Gastroesophageal sphincter (tissue), 4 donors: ENCODE results near the gene AP3M1. TPM values are rescaled to one million over a fixed set of nuclear protein-coding genes. Genes with fewer than 3 reads are reported as not detected.

Experiments
- ATAC-seq: fragments of 150-250 bp; one replicate; pipeline ENCODE4 v1.9.1; 2016; ENCODE audit warnings: mild to moderate bottlenecking, moderate library complexity
- H3K27ac ChIP-seq, 4 donors: fragments of 200-600 bp; sonication (generic) in 3 of 4; 1 replicate in 3 of 4; 2 replicates in 1 of 4; pipeline ENCODE4 v1.5.1; 2016 to 2019
- H3K27me3 ChIP-seq: fragments of 200-600 bp; sonication (generic); one replicate; pipeline ENCODE4 v1.5.1; 2019
- H3K36me3 ChIP-seq, 2 donors: fragments of 200-600 bp; sonication (generic); one replicate each; pipeline ENCODE4 v1.5.1; 2019; ENCODE audit warnings: control low read depth in 1 of 2
- H3K4me1 ChIP-seq, 3 donors: fragments of 200-600 bp; sonication (generic); 1 replicate in 2 of 3; 2 replicates in 1 of 3; pipeline ENCODE4 v1.5.1; 2016 to 2019; ENCODE audit warnings: control low read depth in 2 of 3
- H3K4me3 ChIP-seq, 2 donors: fragments of 200-600 bp; sonication (generic); one replicate each; pipeline ENCODE4 v1.5.1; 2019; ENCODE audit warnings: mild to moderate bottlenecking in 1 of 2, moderate library complexity in 1 of 2
- H3K9me3 ChIP-seq, 3 donors: fragments of 200-600 bp; sonication (generic); one replicate each; pipeline ENCODE4 v1.5.1; 2017 to 2019; ENCODE audit warnings: control low read depth in 2 of 3
- CTCF ChIP-seq, 4 experiments: fragments of 200-600 bp in 2 of 4; fragments of 450-650 bp in 2 of 4; sonication (generic) in 1 of 4; IDR thresholded peaks; one replicate each; pipeline ENCODE4 v1.5.1; 2017 to 2019; ENCODE audit warnings: antibody characterized with exemption in 4 of 4, mild to moderate bottlenecking in 2 of 4, moderate library complexity in 2 of 4
- EP300 ChIP-seq: sonication (generic); formaldehyde crosslinking; IDR thresholded peaks from one replicate; pipeline ENCODE4 v1.6.1; 2017; ENCODE audit warnings: antibody characterized with exemption, mild to moderate bottlenecking
- POLR2A ChIP-seq, 2 donors: fragments of 450-650 bp; IDR thresholded peaks; one replicate each; pipeline ENCODE4 v1.6.1; 2017; ENCODE audit warnings: antibody characterized with exemption in 2 of 2, mild to moderate bottlenecking in 2 of 2, moderate library complexity in 1 of 2
- POLR2AphosphoS5 ChIP-seq: sonication (generic); formaldehyde crosslinking; IDR thresholded peaks from one replicate; pipeline ENCODE4 v1.6.1; 2017; ENCODE audit warnings: antibody characterized with exemption
- WGBS, 2 donors: methylation state at CpG; one replicate each; pipeline ENCODE4 v1.1.5; 2018; ENCODE audit warnings: low coverage in 1 of 2; 5-methylcytosine and 5-hydroxymethylcytosine counted together
- total RNA-seq, 4 donors: library from RNA; depleted of rRNA; stranded (reverse); fragments of >200 nt; gene quantifications; one replicate each; pipeline ENCODE4 v1.1.0, GENCODE V29; 2016

Gene AP3M1
- total RNA-seq, 4 donors from 2014 or later = 29.4 to 41.7 (median 31.7) TPM

DNA sequence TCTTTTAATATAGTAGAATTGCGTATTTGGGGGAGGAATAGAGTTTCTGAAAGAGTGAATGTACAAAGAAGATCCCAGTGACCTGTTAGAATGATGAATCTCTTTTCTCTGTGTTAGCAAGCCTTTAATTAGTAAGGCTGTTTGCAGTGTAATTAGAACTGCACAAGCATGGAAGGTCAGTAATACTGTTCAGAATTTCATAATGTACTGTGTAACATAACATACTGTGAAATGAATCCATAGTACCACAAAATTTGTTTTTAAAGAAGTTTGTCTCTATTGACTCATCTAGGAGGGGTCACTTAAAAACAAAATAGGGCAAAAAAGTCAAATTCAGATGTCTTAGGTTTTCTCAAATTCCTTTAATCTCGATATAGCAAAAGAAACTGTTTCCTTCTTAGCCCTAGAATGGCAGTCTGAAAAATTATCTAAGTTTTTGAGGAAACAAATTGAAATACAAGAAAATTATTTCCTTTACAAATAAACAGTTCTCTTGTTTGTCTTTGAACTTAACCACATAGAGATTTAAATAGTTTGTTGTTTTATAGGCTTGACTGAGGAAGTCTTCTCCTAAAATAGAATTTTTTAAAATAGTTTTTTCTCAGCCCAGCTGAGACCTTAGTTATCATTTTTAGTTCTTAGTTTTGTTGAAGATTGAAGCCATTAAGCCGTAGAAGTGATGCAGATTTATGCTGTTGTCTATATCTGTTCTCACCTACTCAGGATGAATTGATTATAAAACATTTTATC is 12.9 kb upstream of the AP3M1 start:
- TF ChIP-seq EP300 (no peak), POLR2A (IDR thresholded peaks at IDR 0.05) (no peak), POLR2AphosphoS5 (no peak), CTCF (IDR thresholded peaks at IDR 0.05) (no peak)
- Histone ChIP-seq H3K36me3 (no peaks in the 10 kb centered on the region), H3K27me3 (no peaks in the 10 kb centered on the region), H3K4me3 (no peak overlapping the region), H3K9me3 (no peaks in the 10 kb centered on the region), H3K27ac (no peak overlapping the region), H3K4me1 (no peaks in the 10 kb centered on the region)
- no peak for ATAC-seq
- 75 to 85% methylated on average over 2 to 3 of the region's 3 CpGs for WGBS, 2 donors

DNA sequence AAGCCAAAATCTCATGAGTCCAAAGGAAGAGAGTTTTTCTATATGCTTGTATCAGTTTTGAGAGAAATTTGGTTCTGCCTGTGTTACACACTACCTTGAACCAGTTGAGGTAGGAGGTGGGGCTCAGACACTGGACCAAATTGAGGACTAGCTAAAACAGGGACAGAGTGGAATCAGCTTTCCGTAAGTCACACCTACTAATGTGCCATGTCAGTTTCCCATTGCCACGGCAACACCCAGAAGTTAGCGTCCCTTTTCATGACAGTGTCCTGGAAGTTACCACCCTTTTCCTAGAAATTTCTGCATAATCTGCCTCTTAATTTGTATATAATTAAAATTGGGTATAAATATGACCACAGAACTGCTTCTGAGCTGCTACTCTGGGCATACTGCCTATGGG is 9.4 kb upstream of the AP3M1 start:
- Histone ChIP-seq H3K4me3 (no peak overlapping the region), H3K4me1 (peaks cover 0 to 10% (median 5%) of the 10 kb centered on the region in 3 donors), H3K36me3 (no peaks in the 10 kb centered on the region), H3K9me3 (no peaks in the 10 kb centered on the region), H3K27ac (no peak overlapping the region), H3K27me3 (no peaks in the 10 kb centered on the region)
- 83% methylated on average over 2 of the region's 3 CpGs; no CpG with 5 or more reads in 1 of the 2 donors for WGBS, 2 donors
- no peak for ATAC-seq
- TF ChIP-seq POLR2A (IDR thresholded peaks at IDR 0.05) (no peak), CTCF (IDR thresholded peaks at IDR 0.05) (no peak), EP300 (no peak), POLR2AphosphoS5 (no peak)

DNA sequence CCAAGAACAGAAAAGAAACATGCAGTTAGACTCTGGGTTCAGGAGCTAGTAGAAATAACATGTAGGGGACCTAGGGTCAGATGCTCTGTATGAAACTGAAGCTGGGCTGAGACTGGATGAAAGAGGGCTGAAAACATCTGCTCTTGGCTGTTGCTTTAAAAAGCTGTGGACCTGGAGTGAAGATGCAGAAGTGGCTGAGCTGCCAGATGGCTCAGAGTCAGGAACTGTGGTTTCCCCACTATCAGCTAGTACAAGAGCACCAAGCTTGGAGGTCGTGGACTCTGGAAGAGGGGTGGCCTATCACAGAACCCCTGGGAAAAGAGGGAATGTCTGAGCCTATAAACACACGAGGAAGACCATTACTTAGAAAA is 6.3 kb upstream of the AP3M1 start:
- Histone ChIP-seq H3K36me3 (no peaks in the 10 kb centered on the region), H3K9me3 (no peaks in the 10 kb centered on the region), H3K27ac (no peak overlapping the region), H3K27me3 (no peaks in the 10 kb centered on the region), H3K4me1 (peaks cover 5 to 38% (median 5%) of the 10 kb centered on the region in 3 donors), H3K4me3 (no peak overlapping the region)
- no peak for TF ChIP-seq EP300
- TF ChIP-seq CTCF (IDR thresholded peaks at IDR 0.05) = no peak
- no peak for TF ChIP-seq POLR2AphosphoS5
- TF ChIP-seq POLR2A (IDR thresholded peaks at IDR 0.05) = no peak
- ATAC-seq = no peak
- WGBS, 2 donors = 35 to 36% methylated on average over 2 of the region's 2 CpGs

DNA sequence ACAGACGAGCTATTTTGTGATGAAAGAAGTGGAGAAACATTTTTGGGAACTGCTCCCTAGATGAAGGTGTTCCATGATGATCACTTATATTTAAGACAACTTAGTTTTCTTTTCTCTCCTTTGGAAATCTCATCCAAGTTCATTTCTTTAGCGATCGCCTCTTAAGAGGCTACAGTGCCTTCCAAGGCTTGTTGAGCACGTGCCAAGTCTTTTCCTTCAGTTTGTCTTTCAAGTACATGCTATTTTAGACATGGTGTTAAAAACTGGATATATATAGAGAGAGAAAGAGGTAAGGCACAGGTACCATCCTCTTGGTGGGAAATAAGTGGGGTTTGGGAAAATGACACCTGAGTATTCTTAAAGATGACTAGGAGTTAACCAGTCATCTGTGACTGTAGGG is 3.0 kb upstream of the AP3M1 start:
- Histone ChIP-seq H3K4me3 (no peak overlapping the region), H3K4me1 (peaks cover 10 to 59% (median 12%) of the 10 kb centered on the region in 3 donors), H3K9me3 (no peaks in the 10 kb centered on the region), H3K36me3 (no peaks in the 10 kb centered on the region), H3K27me3 (no peaks in the 10 kb centered on the region), H3K27ac (peak overlapping the region; percentile 16 to 95 (median 75))
- no peak for ATAC-seq
- 22 to 53% methylated on average over 4 of the region's 4 CpGs for WGBS, 2 donors
- TF ChIP-seq POLR2A (IDR thresholded peaks at IDR 0.05) = no peak
- no peak for TF ChIP-seq CTCF (IDR thresholded peaks at IDR 0.05)

DNA sequence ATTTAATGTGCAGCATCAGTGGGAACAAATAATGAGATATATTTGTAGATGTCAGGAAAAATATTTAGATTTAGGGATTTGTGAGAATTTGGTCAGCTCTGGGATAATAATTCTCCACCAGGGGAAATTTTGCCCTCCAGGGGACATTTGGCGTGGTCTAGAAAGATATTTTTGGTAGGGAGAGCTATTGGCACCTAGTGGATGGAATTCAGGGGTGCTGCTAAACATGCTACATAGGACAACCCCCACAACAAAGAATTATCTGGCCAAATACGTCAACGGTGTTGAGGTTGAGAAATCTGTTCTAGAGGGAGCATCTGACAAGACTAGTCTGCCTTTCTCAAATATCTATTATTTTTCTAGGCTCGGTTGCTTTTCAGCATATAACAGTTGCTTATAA is 2.5 kb upstream of the AP3M1 start:
- Histone ChIP-seq H3K27ac (peak overlapping the region in 3 of 4 donors; percentile 56 to 95 (median 94)), H3K4me3 (no peak overlapping the region), H3K9me3 (no peaks in the 10 kb centered on the region), H3K4me1 (peaks cover 10 to 64% (median 12%) of the 10 kb centered on the region in 3 donors), H3K36me3 (no peaks in the 10 kb centered on the region), H3K27me3 (no peaks in the 10 kb centered on the region)
- no peak for TF ChIP-seq EP300
- no peak for TF ChIP-seq POLR2AphosphoS5
- peak; percentile 25 to 71 (median 48) for TF ChIP-seq CTCF (IDR thresholded peaks at IDR 0.05)
- TF ChIP-seq POLR2A (IDR thresholded peaks at IDR 0.05) = no peak
- no peak for ATAC-seq
- WGBS, 2 donors = 29 to 41% methylated on average over 4 of the region's 4 CpGs
